ENCODE measurements around the gene TRIP13.
"Not testable (repeated sequence)": the region's sequence is repeated elsewhere in the genome, so short reads cannot be mapped to it uniquely, and the experiment has no call there.

The TRIP13 gene

DNA sequence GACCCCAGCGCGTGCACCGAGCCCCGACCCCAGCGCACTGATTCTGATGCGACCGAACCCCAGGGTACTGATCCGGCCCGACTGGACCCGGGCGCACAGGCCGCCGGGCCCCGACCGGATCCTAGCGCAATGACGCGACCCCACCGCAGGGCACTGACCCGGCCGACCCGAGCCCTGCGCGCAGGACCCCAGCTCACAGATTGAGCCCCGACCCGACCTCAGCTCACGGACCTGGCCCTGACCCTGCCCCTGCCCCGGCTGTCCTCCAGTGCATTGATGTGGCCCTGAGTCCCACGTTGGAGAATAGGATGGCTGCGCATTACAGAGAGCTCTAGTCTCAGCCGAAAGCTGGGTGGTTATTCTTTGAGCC is 438 bp downstream of the TRIP13 start:
- no peak for DNase-seq

DNA sequence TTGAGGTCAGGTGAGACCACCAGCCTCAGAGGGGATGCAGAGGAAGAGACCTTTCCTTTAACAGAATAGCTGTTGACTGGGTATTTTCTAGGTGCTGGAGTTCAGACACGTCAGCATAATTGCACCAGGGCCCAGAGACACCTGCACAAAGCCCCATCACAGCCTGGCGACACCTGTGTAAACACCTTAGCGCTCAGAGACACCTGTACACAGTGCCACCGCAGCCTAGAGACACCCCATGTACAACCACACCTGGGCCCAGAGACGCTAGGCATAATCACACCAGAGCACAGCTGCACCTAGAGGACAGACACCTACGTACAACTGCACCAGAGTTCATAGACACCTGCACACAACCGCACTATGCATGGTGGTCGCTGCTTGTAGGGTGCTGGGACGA is 1.0 kb downstream of the TRIP13 start:
- DNase-seq: no peak

DNA sequence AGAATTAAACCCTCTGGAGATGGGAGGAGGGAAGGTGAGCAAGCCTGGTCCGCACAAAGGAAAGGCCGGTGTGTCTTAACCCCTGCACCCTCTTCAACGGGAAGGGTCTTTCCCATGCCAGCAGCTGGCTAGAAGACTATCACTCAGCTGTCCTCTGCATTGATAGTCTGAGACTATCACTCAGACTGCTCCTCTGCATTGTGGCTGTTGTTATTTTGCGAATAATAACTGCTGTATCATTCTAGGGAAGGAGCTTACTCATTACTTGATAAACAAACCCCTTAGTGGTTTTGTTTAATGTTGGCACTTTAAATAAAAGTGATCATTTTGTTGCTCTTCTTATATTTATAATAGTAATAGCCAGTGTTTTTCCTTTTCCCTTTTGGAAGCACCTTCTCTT is 8.1 kb downstream of the TRIP13 start:
- no peak for DNase-seq

DNA sequence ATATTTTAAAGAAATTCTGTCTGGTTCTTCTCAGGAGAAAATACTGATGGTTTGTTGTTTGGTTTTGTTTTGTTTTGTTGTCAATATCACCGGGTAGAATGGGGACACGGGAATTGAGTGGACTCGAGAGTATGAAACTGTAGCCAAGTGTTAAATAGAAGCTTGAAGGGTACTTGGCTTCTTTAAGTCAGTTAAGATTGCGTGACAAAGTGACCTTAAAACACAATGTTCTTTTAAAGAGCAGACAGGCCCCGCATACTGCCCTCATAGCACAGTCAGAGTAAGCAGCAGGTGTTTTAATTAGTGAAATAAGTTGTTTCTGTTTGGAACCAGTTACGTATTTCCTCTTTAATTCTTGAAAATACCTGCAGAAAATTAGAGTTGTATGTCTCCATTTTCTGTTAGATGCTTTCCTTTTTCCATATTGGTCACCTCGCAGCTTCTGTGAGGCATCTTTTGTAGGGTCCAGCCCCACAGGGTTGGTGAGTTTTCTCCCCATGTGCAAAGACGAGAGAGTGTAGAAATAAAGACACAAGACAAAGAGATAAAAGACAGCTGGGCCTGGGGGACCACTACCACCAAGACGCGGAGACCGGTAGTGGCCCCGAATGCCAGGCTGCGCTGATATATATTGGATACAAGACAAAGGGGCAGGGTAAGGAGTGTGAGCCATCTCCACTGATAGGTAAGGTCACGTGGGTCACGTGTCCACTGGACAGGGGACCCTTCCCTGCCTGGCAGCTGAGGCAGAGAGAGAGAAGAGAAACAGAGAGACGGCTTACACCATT is 9.6 kb downstream of the TRIP13 start:
- no peak for DNase-seq

DNA sequence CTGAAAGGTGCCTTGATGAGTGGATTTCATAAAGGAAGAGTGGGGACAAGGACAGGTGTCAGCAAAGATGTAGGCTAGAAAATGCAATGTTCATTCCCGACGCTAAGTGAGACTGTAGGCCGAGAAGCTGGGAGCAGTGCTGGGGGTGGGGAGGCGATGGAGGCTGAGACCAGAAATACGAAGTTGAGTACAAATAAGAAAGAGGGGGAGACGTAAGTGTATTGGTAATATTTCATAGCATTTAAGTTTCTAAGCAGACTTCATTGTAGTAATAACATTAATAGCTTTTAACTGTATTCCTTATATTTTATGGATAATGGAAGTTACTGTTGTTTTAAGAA is 11.0 kb downstream of the TRIP13 start:
- DNase-seq: no peak

DNA sequence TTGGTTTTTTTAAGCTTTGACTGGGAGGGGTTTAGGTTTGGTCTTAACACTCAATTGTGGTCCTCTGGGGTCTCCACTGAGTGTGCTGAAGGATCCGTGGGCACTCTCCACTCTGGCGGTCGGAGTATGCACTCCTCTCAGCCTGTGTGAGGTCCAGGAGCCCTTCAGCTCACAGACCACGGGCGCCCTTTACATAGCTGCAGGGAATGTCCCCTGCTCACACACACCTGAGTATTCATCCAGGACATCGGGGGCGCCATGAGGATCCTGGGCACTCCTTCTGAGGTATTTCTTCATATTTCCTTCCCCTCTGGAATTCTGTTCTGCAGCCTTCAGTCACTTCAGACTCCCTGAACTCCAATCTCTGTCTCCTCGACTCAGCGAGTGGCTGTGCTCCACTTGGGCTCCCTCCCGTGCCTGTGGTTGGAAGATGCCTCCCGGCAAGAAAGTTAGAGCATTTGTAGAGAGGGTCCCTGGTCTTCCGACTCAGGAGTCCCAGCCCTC is 12.5 kb downstream of the TRIP13 start:
- DNase-seq: no peak

DNA sequence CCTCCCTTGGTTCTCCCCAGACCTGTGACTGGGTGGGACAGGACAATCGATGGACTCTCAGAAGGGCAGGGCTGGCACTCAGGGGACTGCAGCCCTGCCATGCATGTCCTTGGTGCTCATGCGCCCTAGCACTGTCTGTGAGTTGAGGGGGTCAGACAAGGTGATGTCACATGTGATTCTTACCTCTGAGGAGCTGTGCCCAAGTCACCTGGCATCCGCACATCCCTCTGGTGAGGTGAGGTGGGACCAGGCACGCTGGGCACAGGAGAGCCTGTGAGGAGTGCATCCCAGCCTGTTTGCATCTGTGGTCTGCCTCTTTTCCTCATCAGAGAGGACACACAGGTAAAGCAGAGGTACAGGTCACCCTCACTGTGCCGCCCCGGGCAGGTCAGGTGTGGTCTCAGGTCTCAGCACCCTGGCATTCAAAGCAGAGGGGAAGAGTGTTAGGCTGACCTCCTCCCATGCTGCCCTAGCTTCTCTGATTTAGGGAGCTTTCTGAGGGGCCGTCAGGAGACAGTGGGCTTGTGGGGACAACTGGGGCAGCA is 14.8 kb downstream of the TRIP13 start:
- DNase-seq: no peak

DNA sequence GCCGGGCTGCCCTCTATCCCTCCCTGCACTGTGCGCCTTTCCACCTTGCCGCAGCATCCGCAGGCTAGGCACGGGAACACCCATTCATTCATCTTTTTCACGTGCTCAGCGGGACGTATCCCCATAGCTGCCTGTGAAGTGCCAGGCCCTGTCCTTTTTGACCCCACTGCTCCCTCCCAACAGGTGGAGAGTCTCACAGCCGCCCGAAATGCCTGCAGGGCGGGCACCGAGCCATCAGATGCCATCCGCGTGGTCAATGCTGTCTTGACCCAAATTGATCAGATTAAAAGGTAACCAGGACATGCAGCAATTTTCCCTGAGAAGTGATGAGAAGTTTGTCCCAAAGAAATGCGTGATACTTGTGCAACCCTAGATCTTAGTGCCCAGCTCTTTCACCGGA is 15.5 kb downstream of the TRIP13 start:
- DNase-seq: no peak

DNA sequence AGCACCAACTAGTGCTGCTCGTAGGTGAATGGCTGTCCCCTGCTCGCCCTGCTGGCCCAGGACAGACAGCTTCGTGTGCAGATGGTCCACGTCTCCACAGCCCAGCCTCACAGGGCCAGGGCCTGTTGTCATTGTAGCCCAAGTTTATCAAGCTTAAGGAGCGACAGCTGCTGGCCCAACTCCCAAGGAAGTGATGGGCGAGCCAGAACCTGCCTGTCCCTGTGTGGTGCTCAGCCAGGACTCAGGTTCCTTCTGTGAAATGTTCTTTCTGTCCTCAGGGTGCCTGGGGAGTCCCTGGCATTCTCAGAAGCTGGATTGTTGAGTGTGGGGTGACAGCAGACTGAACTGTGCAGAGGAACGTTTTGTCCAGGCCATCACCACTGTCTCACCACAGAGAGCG is 16.4 kb downstream of the TRIP13 start:
- DNase-seq: no peak

DNA sequence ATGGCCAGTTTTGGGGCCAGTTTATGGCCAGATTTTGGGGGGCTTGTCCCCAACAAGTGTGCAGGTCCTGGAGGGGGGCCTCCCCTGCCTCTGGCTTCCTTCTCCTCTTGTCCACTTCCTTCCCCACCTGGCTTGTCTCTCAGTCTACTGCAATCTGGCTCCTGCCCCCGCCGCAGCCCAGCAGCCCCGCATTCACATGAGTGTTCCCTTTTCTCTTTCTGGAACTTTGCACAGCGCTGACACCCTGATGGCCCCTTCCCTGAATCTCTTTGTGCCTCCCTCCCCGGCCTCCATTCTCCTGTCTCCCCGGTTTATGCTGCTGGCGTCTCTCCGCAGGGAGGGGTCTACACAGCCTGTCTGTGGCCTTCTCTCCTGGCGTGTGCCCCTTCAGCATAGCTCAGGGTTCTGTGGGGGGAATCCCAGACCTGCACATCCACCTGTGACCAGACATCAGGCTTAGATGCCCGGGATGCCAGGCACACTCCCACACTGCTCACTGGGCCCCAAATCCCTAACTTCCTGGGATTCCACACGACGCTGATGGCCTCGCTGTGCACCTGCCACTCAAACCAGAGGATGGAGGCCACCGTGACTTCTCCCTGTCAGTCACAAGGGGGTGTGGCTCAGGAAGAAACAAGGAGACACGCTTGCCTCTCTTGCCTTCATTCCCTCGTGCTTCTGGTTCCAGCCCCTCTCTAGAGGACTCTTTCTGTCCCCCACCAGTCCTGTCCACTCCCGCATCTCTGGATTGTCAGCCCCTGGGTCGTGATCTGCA is 17.5 kb downstream of the TRIP13 start:
- DNase-seq: no peak

DNA sequence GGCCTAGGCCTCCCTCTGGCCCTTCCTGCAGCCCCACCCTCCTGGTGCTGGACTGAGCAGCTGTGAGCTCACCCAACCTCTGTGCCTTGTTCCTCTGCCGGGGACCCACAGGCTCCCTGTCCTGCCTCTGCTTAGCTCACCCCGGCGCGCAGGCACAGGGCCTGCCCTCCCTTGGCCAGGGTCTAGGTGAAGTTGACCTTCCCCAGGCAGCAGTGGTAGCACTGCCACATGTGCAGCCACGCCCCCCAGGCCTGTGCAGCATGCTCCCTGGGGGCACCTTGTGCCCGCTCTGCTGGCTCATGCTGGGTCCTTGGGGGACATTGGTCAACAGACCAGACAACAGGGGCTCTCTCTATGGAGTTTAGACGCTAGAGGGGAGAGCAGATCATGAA is 18.1 kb downstream of the TRIP13 start:
- no peak for DNase-seq

DNA sequence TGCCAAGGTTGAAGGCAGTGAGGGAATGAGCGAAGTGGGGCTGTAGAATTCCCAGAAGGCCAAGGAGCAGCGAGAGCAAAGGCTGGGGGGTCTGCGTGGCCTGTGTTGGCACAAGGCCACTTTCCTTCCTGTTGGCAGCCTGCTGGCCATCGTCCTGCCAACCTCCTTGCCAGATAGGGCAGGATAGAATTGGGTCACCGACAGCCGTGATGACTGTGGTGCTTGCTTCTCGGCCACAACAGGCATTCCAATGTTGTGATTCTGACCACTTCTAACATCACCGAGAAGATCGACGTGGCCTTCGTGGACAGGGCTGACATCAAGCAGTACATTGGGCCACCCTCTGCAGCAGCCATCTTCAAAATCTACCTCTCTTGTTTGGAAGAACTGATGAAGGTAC is 18.9 kb downstream of the TRIP13 start:
- no peak for DNase-seq

DNA sequence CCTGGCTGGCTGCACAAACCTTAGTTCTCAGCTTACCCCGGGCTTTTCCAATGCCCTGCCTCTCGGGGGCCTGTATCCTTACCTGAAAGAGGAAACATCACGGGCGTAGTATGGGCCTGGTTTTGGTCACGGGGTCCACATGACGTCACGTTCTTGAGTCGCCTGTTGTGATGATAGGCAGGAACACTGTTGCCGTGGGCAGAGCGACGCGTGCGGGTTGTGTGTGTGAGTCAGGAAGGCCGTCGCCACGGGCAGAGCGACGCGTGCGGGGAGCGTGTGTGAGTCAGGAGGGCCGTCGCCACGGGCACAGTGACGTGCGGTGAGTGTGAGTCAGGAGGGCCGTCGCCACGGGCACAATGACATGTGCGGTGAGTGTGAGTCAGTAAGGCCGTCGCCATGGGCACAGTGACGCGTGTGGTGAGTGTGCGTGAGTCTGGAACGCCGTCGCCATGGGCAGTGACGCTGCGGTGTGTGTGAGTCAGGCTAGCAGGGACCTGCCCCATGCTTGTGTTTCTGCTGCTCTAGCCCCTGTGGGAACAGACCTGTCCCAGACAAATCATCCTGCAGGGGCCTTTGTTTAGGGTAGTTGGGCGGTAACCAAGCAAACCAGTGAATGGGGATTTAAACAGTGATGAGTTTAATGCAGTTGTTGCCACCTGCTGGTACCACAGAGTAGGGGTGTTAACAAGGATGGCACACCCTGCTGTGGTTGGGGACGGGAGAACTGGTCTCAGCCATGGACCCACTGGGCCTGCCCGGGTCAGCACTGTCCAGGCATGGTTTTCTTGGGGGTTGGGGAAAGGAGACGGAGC is 19.8 kb downstream of the TRIP13 start:
- DNase-seq: peak; percentile 59

DNA sequence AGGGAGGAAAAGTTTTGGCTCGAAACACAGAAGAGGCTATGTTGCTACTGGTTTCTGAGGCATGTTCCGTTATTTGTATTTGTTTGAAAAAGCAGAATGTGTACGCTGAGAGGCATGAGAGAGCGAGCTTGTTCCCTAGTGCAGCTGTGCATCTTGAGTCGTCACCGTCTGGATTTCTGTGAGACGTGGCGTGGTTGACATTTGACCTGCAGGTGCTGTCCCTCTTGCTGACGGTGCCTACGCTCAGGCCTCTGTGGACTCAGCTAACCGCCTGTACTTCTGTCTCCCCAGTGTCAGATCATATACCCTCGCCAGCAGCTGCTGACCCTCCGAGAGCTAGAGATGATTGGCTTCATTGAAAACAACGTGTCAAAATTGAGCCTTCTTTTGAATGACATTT is 21.5 kb downstream of the TRIP13 start:
- no peak for DNase-seq

DNA sequence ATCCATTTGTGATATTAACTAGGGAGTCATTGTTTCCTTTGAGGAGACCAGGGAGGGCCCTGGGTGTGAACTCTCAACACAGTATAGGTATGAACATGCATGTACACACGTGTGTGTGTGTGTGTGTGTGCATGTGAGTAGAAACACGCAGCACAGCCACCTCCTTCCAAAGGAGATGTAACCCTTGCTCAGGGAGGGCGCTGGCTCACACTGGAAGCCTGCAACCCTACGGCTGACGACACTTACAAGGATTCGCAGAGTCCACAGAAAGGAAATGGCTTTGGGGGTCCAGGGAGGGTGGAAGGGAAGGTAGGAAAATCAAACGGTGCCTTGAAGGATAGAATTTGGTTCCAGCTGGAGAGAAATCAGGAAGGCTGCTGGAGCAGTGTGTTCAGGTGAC is 21.9 kb downstream of the TRIP13 start:
- no peak for DNase-seq

DNA sequence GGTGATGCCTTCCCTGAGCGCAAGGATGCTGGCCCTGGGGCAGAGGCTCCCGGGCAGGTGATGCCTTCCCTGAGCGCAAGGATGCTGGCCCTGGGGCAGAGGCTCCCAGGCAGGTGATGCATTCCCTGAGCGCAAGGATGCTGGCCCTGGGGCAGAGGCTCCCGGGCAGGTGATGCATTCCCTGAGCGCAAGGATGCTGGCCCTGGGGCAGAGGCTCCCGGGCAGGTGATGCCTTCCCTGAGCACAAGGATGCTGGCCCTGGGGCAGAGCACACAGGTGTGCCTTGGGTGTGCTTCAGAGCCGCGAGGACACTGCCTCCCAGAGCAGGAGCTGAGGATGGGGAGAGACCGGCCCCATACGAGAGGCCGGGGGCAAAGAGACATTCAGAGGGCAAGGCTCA is 22.7 kb downstream of the TRIP13 start:
- not testable (repeated sequence) for DNase-seq

DNA sequence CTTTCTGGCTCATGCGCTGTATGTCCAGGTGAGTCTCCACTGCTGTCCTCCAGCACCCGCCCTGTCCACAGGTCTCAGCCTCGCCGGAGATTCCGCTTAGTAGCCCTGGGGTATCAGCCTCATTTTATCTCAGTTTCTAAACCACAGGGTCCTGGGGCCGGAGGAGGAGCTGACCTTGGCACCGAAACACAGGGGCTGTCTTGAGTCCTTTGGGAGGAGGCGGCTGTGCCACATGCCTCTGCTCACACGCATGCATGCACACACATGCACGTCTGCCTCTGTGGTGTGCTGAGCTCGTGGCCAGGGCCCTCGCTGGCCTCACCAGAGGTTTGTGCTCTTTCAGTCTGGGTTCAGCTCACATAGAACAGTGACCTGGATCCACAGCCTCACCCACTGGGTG is 23.3 kb downstream of the TRIP13 start:
- no peak for DNase-seq

DNA sequence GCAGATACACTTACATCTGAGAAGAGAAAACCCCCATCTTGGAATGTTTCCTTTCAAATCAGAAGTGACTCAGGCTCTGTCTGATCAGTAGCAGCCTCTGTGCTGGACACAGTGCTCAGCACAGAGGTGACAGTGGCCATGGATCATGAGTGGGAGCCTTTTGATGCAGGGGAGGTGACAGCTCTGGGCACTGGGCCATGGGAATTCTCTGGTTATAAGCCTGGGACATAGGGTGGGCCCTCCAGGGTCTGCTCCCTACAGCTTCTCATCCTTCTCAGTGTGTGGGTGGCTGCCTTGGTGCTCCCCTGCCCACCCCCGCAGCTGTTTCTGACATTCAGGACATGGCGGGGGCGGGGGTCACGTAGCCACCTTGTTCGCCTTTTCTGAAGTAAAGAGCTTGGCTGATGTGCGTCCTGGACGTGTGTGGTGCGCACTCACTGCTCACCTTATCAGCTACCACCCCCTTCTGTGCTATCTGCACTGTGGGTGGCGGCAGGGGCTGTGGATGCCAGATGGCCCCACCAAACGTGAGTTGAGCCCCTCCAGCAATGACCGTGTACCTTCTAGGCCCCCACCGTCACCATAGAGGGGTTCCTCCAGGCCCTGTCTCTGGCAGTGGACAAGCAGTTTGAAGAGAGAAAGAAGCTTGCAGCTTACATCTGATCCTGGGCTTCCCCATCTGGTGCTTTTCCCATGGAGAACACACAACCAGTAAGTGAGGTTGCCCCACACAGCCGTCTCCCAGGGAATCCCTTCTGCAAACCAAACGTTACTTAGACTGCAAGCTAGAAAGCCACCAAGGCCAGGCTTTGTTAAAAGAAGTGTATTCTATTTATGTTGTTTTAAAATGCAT is 24.0 kb downstream of the TRIP13 start:
- no peak for DNase-seq

DNA sequence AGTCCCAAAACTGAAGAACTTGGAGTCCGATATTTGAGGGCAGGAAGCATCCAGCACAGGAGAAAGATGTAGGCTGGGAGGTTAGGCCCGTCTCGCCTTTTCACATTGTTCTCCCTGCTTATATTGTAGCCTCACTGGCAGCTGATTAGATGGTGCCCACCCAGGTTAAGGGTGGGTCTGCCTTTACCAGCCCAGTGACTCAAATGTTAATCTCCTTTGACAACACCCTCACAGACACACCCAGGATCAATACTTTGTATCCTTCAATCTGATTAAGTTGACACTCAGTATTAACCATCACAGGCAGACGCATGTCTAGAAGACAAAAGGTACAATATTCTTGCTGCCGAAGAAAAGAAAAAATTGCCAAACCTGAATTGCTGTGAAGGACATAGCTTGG is 26.0 kb downstream of the TRIP13 start:
- DNase-seq: not testable (repeated sequence)

DNA sequence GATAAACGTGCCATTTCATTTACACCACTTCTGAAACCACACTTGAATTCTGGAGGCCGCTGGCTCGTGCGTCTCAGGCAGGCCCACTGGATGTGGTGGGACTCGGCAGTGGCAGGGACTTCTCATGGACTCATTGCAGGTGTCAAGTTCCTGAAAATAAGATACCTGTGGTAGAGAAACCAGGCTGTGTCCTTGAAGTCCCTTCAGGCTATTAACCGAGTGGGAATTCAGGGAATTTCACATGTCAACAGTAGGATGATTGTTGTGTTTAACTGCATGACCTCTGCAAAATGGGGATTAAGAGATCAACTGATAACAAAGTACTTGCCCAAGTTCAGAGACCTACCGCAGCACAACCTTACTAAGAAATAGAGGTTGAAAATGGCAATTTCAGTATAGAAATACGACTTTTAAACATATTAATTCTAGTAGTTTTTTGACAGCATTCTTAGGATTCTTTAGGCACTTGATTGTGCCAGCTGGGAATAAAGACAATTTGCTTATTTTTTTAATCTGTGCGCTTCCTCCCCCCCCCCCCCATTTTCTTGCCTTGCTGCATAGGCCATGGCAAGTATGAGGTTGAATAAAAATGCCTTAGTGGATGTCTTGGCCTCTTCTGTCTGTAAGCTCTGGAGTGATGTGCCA is 26.8 kb downstream of the TRIP13 start:
- no peak for DNase-seq

DNA sequence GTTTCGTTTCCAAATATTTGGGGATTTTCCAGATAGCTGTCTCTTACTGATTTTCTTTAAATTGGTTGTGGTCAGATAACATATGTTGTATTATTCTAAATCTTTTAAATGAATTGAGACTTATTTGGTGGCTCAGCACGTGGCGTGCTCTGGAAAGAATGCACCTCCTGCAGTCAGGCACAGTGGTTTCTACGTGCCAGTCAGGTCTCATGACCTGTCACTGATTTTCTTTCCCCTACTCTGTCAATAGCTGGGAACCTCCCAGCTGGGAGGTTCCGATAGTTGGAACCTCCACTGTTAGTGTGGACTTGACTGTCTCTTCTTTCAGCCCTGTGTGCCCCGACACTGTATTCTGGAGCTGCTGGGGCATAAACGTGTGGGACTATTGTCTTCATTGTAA is 27.6 kb downstream of the TRIP13 start:
- no peak for DNase-seq
